Urothelium cell line (cell line): ENCODE results near the gene RSPH3.
"Not testable (repeated sequence)": the region's sequence is repeated elsewhere in the genome, so short reads cannot be mapped to it uniquely, and the experiment has no call there.

Experiments
- DNase-seq: peaks from one replicate; pipeline ENCODE4 v3.0.0; 2011; ENCODE audit warnings: low spot score, mixed read lengths
- FAIRE-seq: peaks from 2 replicates; lab custom pipeline; 2011; peaks lifted over from hg19 to GRCh38; lab: Jason Lieb, UNC

RSPH3 gene

DNA sequence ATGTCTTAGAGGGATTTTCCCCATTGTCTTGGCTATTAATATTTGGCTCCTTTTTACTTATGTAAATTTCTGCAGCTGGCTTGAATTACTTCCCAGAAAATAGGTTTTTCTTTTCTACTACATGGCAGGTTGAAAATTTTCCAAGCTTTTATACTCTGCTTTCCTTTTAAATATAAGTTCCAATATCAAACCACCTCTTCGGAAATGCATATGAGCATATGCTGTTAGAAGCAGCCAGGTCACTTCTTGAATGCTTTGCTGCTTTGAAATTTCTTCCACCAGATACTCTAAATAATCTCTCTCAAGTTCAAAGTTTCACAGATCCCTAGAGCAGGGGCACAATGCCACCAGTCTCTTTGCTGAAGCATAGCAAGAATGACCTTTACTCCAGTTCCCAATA lies 25.2 kb upstream of the RSPH3 start:
- DNase-seq, FAIRE-seq: not testable (repeated sequence)

DNA sequence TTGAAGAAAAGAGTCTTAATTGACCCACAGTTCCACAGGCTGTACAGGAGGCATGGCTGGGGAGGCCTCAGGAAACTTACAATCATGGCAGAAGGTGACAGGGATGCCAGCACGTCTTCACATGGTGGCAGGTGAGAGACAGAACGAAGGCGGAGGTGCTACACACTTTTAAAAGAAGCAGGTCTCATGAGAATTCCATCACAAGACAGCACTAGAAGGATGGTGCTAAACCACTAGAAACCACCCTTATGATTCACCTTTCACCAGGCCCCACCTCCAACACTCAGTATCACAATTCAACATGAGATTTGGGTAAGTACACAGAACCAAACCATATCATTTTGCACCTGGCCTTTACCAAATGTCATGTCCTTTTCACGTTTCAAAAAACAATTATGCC lies 23.9 kb upstream of the RSPH3 start:
- FAIRE-seq, result no peak
- no peak for DNase-seq

DNA sequence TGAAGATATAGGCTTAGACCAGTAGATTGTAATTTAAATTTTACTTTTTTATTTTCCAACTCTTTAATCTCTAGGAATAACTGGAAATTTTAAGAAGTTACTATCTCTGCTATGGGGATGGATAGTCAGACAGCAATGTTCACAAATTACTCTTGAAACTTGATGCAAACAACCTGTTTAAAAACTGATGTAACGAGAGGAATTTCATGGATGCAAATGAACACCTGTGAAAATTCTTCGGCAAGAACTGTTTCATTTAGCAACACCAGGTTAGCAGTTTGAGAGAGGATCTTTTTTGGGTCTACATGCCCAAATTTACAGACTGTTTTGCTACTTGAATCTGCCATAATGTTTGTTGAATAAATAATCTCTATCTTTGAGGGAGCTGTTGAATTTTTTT lies 20.0 kb upstream of the RSPH3 start:
- DNase-seq (no peak), FAIRE-seq (no peak)

DNA sequence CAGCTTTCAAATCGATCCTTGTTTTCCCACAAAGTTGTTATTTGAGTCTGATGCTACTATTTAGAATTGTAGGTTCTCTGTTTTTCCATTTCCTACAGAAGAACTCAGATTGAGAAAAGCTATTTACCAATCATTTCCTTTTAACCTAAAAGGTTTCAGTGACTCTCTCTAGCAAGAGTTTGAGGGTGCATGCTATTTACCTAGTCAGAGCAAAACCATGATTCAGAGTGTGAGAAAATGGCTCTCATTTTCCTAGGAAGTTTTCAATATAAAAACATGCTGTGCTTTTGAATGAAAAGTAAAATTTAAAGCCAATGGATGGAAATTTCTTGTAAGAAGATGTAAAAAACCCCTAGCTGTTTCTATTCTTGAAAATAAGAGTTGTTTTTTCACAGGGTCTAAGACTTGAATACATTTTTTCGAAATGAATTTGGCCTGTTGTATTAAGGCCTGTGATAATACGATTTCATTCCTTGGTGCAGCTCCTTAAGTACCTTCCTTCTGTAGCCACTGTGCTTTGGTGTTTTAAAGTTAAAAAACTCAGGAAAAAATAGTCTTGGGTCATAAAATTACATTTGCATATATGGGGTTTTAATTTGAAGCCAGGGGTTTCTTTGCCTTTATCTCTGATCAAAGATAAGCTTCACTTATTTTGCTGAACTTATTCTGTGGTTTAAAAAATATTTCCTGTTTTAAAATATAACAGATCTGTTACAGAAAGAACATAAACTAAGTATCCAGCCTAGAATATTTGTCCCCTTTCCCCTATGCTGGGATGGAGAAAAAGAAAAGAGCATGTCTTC lies 18.0 kb upstream of the RSPH3 start:
- DNase-seq (no peak), FAIRE-seq (no peak)

DNA sequence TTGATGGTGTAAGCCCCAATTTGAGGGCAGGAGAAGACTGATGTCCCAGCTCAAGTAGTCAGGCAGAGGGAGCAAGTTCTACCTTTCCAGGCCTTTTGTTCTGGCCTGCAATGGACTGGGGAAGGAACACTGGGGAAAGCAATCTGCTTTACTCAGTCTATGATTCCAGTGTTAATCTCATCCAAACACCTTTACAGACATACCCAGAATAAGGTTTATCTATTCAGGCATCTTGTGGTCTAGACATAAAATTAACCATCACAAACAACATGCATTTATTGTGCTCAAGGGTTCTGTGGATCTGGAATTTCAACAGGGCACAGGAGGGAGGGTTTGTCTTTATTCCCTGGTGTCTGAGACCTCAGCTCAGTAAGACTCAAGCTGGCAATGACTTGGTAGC lies 14.4 kb upstream of the RSPH3 start:
- FAIRE-seq, result no peak
- DNase-seq, result no peak

DNA sequence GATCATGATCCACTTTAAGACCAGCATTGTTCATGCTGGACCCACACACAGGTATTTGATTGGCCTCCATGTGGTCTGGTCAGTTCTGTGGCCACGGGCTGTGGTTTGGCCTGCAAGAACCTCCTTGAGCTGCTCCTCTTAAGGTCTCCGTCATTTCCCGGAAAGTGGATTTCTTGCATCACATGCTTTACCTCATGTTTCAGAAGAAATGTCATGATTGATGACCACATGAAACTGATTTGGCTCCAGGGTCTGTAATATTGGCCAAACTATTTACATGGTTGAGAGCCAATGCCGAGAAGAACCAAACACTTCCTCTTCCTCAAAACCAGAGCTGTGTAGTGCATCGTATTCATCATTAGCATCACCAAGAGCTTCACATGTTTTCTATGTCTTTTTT lies 13.2 kb upstream of the RSPH3 start:
- FAIRE-seq (no peak), DNase-seq (no peak)

DNA sequence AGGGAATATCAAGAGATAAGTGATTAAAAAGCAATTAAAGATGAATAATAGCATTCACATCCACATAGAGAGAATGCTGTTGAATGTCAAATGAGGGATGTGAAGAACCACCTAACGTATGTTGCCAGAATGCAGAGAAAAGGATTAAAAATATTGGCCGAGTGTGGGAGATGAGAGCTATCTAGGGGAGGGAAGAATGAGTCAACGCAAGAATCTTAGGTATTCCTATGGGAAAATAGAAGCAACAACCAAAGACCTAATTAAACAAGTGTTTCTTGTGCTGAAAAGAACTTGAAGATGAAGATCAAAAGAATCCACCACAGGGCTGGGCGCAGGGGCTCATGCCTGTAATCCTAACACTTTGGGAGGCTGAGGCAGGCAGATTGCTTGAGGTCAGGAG lies 12.2 kb upstream of the RSPH3 start:
- FAIRE-seq (no peak), DNase-seq (peak; percentile 25)

DNA sequence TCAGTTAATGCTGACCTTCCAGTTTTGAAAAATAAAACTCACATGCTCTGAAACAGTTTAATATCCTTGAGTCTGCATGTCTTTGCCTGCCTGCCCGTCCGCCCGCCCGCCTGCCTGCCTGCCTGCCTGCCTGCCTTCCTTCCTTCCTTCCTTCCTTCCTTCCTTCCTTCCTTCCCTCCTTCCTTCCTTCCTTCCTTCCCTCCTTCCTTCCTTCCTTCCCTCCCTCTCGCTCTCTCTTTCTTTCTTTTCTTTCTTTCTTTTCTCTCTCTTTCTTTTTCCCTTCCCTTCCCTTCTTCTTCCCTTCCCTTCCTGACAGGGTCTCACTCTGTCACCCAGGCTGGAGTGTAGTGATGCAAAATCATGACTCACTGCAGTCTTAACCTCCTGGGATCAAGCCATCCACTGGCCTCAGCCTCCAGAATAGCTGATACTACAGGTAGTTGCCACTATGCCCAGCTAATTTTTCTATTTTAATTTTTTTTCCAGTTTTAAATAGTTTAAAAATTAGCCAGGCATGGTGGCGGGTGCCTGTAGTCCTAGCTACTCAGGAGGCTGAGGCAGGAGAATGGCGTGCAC lies 10.1 kb upstream of the RSPH3 start:
- not testable (repeated sequence) for FAIRE-seq, DNase-seq

DNA sequence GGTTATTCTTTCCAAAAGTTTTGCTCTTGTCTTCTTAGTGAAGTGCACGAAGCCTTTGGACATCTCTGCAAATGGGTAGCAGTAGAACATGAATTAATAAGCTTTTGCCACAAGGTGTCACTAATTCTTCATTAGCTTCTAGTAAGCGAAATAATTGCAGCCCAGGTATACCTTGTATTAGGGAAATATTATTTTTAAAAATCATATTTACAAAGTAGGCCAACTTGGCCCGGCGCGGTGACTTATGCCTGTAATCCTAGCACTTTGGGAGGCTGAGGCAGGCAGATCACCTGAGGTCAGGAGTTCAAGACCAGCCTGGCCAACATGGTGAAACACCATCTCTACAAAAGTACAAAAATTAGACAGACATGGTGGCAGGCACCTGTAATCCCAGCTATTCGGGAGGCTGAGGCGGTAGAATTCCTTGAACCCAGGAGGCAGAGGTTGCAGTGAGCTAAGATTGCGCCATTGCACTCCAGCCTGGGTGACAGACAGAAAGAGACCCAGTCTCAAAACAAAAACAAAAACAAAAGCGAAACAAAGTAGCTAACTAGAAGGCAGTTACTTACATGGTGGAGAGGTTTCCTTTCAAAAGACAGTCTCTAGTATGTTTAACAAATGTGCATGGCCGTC lies 8.8 kb upstream of the RSPH3 start:
- FAIRE-seq, result no peak
- peak; percentile 43 for DNase-seq

DNA sequence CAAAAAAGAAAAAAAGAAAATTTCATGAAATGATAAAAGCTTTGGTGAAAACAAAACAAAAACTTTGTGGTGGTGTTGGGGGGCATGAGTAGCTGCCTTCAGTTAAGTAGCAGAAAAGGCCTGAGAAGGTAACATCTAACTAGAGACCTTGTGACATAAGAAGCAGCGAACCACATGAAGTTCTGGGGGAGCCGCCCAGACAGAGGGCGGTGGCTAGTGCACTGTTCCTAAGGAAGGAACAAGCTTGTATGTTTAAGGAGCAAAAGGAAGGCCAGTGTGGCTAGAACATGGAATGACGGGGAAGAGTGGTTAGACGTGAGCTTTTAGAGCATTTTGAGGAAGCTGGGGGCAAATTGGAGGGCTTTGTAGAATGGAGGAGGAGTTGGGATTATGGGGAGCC lies 7.5 kb upstream of the RSPH3 start:
- FAIRE-seq (no peak), DNase-seq (no peak)

DNA sequence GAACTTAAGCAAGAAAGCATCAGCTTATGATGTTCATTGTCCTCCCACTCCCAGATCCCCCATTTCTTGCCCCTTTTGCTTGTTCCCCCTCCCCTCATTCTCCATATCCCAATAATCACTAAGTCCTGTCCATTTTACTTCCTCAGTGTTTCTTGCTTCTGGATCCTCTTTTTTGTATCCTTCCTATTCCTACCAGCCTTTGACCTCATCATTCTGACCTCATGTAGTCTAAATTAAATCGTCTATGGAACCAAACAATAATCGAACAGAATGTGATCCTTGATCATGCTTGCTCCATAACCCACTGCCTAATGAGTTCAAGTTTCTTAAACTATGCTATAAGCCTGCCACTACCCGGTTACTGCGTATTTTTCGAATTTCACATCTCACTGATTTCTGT lies 5.4 kb upstream of the RSPH3 start:
- DNase-seq (no peak), FAIRE-seq (no peak)

DNA sequence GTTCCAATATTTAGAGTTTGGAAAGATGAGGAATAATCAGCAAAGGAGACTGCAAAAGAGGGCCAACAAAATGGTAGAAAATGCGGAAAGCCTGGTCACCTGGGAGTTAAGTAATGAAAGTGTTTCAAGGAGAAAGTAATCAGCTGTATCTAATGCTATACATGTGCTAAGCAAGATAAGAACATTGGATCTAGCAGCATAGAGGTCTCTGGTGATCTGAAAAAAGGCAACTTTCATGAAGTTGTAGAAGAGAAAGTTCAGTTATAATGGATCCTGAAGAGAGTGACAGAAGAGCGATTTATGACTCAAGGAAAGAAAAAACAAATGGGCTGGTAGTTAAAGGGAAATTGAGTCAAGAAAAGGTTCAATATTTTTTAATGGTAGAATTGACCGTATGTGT lies 4.6 kb upstream of the RSPH3 start:
- FAIRE-seq (no peak), DNase-seq (no peak)

DNA sequence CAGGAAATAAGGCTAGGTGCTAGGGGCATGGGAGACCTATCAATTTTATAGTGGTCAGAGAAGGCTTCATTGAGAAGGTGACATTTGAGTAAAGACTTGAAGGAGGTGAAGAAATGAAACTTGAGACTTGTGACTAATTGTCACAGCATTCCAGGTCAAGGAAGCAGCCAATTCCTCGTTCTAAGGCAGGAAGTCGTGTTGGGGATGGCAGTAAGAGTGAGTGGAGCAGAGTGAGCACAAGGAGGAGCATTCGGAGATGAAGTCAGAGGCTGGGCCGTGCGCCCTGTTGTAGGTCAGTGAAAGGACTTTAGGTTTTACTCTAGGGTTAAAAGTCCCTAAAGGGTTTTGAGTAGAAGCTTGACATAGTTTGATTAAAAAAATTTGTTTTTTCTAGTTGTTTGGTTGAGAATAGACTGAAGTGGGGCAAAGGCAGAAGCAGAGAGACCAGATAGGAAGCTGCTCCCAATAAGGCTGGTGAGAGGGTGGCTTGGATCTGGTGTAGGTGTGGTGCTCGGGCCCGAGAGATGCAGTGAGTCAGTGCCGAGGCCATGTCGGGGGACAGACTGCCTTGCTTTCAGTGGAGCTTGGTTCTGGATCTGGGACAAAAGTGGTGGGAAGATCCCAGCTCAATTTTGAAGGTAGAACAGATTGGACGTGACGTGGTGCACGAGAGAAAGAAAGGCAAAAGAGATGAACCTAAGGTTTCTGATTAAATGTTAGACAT lies 2.6 kb upstream of the RSPH3 start:
- FAIRE-seq, result no peak
- peak; percentile 41 for DNase-seq

DNA sequence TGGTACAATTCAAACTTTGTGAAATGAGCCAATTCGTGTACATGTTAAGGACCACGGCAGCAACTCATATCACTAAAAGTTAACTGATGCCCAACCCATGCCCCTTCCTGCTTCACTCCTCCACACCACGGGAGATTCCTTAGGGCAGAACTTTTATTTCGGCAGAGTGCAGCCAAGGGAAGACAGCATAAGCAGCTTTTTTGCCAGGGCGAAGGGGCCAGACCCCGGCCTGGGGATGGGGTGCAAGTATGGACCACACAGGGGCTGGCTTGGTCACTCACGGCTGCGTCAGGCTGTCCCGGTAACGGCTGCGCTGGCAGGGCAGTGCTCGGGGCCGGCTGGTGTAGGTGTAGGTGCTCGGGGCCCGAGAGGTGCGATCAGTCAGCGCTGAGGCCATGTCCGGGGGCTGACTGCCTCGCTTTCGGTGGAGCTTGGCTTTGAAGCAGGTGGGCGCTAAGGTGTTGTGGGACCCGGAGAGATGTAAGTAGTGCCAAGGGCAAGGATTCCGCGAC lies 792 bp downstream of the RSPH3 start:
- DNase-seq (no peak), FAIRE-seq (no peak)

DNA sequence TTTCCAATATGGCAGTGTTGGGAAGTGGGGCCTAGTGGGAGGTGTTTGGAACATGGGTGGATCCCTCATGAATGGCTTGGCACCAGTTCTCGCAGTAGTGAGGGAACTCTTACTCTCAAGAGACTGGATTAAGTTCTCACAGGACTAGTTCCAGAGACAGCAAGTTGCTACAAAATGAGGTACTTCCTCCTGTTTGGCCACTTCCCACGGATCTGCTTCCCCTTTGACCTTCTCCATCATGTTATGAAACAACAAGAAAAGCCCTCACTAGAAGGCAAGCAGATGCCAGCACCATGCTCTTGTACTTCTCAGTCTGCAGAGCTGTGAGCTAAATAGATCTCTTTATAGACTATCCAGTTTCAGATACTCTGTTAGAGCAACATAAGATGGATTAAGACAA lies 3.1 kb downstream of the RSPH3 start:
- no peak for FAIRE-seq
- DNase-seq, result no peak

DNA sequence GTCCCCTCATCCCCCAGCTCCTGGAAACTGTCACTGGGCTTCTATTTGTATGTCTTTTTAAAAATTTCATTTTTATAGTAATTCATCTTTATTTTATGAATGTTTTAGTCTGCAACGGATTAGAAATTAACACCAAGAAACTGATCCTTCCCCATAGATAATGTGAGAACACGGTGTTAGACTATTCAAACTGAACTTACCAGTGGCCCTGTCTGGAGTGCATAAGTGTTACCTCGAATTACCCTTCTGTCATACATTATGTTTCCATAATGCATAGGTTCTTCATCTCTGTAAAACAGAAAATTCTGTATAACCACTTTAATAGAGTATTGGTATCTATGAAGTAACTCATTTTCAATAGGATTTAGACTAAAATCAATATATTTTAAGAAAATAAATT lies 6.4 kb downstream of the RSPH3 start:
- DNase-seq, result no peak
- FAIRE-seq, result no peak

DNA sequence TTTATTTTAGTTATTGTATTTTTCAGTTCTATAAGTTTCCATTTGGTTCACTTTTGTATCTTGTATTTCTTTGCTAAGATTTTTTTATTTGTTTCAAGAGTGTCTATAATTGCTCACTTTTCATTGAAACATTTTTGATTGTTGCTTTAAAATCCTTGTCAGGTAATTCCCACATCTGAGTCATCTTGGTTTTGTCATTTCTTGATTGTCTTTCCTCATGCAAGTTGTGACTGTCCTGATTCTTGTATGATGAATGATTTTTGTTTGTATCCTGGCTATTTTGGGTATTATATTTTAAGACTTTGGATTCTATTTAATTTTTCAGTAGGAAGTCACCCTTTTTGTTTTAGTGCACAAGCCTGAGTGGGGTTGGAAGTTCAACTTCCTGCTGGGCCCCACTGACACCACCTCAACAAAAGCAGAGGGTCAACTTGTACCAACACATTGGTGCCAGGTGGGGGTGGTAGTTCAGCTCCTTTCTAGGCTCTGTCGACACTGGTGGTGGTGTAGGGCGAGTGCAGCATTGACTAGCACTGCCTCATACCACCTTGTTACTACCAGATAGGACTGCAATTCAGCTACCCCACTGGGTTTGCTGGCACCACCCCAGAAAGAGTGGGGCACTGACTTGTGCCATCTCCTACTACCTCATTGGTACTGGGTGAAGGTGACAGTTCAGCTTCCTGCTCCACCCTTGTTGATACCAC lies 8.8 kb downstream of the RSPH3 start:
- no peak for DNase-seq
- no peak for FAIRE-seq

DNA sequence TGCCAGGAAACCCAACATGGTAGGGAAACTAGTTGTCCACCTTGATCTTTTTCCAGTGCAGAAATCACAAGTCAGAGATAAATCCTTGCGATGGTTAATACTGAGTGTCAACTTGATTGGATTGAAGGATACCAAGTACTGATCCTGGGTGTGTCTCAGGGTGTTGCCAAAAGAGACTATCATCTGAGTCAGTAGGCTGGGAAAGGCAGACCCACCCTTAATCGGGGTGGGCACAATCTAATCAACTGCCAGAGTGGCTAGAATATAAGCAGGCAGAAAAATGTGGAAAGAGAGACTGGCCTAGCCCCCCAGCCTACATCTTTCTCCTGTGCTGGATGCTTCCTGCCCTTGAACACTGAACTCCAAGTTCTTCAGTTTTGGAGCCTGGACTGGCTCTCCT lies 10.3 kb downstream of the RSPH3 start:
- FAIRE-seq, DNase-seq: not testable (repeated sequence)

DNA sequence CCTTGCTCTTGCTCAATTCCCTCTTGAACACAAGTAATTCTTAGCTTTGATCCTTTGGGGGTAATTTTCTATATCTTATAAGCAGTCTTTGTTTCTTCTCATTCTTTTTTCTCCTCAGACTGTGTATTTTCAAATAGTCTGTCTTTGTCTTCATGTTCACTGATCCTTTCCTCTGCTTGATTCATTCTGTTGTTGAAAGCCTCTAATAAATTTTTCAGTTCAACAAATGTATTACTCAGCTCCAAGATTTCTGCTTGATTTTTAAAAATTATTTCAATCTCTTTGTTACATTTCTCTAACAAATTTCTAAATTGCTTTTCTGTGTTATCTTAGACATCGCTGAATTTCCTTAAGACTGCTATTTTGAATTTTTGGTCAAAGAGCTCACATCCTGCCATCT lies 11.5 kb downstream of the RSPH3 start:
- FAIRE-seq (no peak), DNase-seq (no peak)

DNA sequence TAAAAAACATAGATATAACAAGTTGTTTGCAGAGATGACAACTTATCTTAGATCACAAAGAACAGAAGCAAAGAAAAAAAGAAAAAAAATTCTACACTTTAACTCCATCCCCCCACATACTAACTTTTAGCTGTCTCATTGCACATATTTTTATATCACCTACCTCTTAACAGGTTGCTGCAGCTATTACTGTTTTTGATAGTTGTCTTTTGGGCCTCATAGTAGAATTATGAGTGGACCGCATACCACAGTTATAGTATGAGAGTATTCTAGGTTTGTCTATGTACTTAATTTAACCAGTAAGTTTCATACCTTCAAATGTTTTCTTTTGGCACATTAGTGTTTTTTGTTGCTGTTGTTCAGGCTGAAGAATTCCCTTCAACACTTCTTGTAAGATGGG lies 12.3 kb downstream of the RSPH3 start:
- DNase-seq (no peak), FAIRE-seq (no peak)

DNA sequence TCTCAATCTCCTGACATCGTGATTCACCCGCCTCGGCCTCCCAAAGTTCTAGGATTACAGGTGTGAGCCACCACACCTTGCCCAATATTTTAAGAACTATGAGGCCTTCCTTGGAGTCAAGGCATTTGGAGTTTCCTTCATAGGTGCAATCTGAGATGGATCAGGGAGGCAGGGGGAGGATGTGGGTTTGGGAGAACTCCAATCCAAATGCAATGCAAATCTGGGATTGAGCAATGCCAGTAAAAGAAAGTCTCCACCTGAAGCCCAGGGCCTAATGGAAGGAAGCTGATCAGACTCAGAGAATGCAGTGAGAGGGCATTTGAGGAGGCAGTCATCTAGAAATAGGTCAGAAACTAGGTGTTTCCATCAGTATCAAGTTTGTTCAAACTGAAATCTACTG lies 21.2 kb downstream of the RSPH3 start:
- FAIRE-seq (no peak), DNase-seq (no peak)
